ENCODE results near the gene DLX1. TPM values are rescaled to one million over a fixed set of nuclear protein-coding genes. Genes with fewer than 3 reads are reported as not detected.
A peak's percentile ranks its signal among the peaks of the same experiment; 100 is the strongest.

Gene DLX1
- total and polyA plus RNA-seq, 9 of the 15 experiments (the other 6 are each of a cell fraction or from before 2014, with no cell fraction given), result 1.9 to 26.2 (median 9.6) TPM

DNA sequence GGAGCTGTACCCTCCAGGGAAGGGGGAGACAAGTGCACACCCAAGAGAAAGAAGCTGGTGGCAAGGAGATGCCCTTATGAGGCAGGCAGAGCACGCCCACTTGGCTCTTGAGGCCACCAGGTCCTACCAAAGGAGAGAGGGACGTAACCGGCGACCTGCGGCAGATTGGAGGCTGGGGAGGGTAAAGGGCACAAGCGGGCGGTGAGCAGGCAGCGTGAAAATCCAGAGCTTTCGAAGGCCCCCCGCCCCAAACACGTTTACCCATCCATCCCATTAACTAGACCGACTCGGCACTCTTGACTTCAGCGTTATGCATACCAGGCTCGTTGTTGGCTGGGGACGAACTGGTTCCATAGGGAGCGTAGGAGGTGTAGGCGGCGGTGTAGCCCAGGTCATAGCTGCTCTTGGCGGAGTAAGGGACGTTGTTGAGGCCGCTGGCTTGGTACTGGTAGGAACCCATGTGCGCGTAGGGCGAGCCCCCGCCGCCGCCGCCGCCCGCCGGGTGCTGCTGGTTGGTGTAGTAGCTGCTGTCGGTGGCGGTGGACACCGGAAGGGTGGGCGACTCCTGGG is 16.6 kb downstream of the DLX1 start:
- no peaks in the 10 kb centered on the region for H3K9me1 ChIP-seq (ENCODE audit: control insufficient read depth, insufficient read depth, low read length)
- peaks cover 23 to 74% of the 10 kb centered on the region in 2 experiments for H3K4me1 ChIP-seq (replicated peaks in 1 of 2; ENCODE audit: control insufficient read depth in 2 of 2, insufficient read depth in 2 of 2, low read length in 2 of 2)
- H4K20me1 ChIP-seq (replicated peaks; ENCODE audit: control insufficient read depth, insufficient read depth, low read length), result no peaks in the 10 kb centered on the region
- no peaks in the 10 kb centered on the region for H3K36me3 ChIP-seq (ENCODE audit: control insufficient read depth, insufficient read depth, low read length)
- H3K27me3 ChIP-seq (ENCODE audit: control insufficient read depth in 2 of 2, insufficient read depth in 2 of 2, low read length in 2 of 2), result no peaks in the 10 kb centered on the region; a peak in 1 of 5 replicates
- in situ Hi-C loops (cut with MboI) (loop anchor here (25.0 kb wide), 1 partner anchor 1140 kb away; no protein-coding TSS in a partner anchor), intact Hi-C loops (cut with micrococcal nuclease) (loop anchor here (10.0 kb wide), 1 partner anchor 177 kb away; the partner anchor contains the start of gene HAT1)
- ChIA-PET CTCF (ENCODE audit: low intra/inter-chr PET ratio) (interaction anchor here (0.6 to 5.8 kb wide), 5 partner anchors 35 to 528 kb away, joined by 3 to 74 read pairs (median 19); no protein-coding TSS in a partner anchor), POLR2A (interaction anchor here (0.9 to 1.7 kb wide), 4 partner anchors 10 to 401 kb away, joined by 3 to 6 read pairs (median 5); partner anchors contain the start of gene DLX1)
- FAIRE-seq, result peak; percentile 26
- no peak for DNase-seq (ENCODE audit: extremely low read depth in 1 of 4, low spot score in 3 of 4)
- peak overlapping the region; percentile 99 for H2AFZ ChIP-seq (ENCODE audit: low read depth, low read length)
- peak; percentile 6 for ATAC-seq
- H3K27ac ChIP-seq (ENCODE audit: extremely low read depth, low read depth, low read length), result peak overlapping the region; percentile 19; the same call in 2 of the 3 replicates
- 20% methylated on average over 36 of the region's 36 CpGs for WGBS (ENCODE audit: insufficient coverage, low coverage, missing lambda C conversion rate)
- H3K4me3 ChIP-seq, result peak overlapping the region; percentile 63
- no peaks in the 10 kb centered on the region for H3K9me3 ChIP-seq (replicated peaks; ENCODE audit: control insufficient read depth, insufficient read depth, low read depth, low read length)
- H3K9ac ChIP-seq (ENCODE audit: insufficient read depth in 1 of 2, low read depth in 2 of 2, low read length in 2 of 2), result peak overlapping the region; percentile 44 to 92; a peak in 3 of 4 replicates
- TSS peak; percentile 72 for BruUV-seq (replicated peaks)
- H3K4me2 ChIP-seq (ENCODE audit: insufficient read depth, low read length), result peak overlapping the region; percentile 96
- no peaks in the 10 kb centered on the region for H3K79me2 ChIP-seq (ENCODE audit: control insufficient read depth, insufficient read depth, low read length)
- TF ChIP-seq ZNF707 (CRISPR knock-in tag; conservative IDR thresholded peaks at IDR 0.05), result no peak
- no peak for TF ChIP-seq ZNF212 (CRISPR knock-in tag; IDR thresholded peaks at IDR 0.05)
- TF ChIP-seq MTA3 (IDR thresholded peaks at IDR 0.05; ENCODE audit: borderline replicate concordance), result 0 out of 2 replicates have a peak, but pooled peaks have one; percentile 54
- TF ChIP-seq FOXA3 (CRISPR knock-in tag; conservative IDR thresholded peaks at IDR 0.05 in 1 of 2, IDR thresholded peaks at IDR 0.05 in 1 of 2), result 0 out of 4 replicates have a peak, but pooled peaks of 1 of the 2 experiments have one; percentile 28
- no peak for TF ChIP-seq KHSRP (IDR thresholded peaks at IDR 0.05)
- no peak for TF ChIP-seq NR2C1 (IDR thresholded peaks at IDR 0.05)
- no peak for TF ChIP-seq NR2C1 (tag; IDR thresholded peaks at IDR 0.05)
- TF ChIP-seq CBFA2T3 (IDR thresholded peaks at IDR 0.05), result no peak
- no peak for TF ChIP-seq HMG20B (CRISPR knock-in tag; IDR thresholded peaks at IDR 0.05)
- TF ChIP-seq NR1H2 (CRISPR knock-in tag; IDR thresholded peaks at IDR 0.05), result no peak; the same call in 1 of the 2 replicates
- no peak for TF ChIP-seq ZNF384 (IDR thresholded peaks at IDR 0.05; ENCODE audit: low read depth, low read length)
- TF ChIP-seq, protein P1, sequence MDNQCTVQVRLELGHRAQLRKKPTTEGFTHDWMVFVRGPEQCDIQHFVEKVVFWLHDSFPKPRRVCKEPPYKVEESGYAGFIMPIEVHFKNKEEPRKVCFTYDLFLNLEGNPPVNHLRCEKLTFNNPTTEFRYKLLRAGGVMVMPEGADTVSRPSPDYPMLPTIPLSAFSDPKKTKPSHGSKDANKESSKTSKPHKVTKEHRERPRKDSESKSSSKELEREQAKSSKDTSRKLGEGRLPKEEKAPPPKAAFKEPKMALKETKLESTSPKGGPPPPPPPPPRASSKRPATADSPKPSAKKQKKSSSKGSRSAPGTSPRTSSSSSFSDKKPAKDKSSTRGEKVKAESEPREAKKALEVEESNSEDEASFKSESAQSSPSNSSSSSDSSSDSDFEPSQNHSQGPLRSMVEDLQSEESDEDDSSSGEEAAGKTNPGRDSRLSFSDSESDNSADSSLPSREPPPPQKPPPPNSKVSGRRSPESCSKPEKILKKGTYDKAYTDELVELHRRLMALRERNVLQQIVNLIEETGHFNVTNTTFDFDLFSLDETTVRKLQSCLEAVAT (IDR thresholded peaks at IDR 0.05), result no peak
- no peak for TF ChIP-seq ZNF23 (CRISPR knock-in tag; IDR thresholded peaks at IDR 0.05)
- TF ChIP-seq CREM (IDR thresholded peaks at IDR 0.05; ENCODE audit: low read depth), result no peak
- TF ChIP-seq, protein P2, sequence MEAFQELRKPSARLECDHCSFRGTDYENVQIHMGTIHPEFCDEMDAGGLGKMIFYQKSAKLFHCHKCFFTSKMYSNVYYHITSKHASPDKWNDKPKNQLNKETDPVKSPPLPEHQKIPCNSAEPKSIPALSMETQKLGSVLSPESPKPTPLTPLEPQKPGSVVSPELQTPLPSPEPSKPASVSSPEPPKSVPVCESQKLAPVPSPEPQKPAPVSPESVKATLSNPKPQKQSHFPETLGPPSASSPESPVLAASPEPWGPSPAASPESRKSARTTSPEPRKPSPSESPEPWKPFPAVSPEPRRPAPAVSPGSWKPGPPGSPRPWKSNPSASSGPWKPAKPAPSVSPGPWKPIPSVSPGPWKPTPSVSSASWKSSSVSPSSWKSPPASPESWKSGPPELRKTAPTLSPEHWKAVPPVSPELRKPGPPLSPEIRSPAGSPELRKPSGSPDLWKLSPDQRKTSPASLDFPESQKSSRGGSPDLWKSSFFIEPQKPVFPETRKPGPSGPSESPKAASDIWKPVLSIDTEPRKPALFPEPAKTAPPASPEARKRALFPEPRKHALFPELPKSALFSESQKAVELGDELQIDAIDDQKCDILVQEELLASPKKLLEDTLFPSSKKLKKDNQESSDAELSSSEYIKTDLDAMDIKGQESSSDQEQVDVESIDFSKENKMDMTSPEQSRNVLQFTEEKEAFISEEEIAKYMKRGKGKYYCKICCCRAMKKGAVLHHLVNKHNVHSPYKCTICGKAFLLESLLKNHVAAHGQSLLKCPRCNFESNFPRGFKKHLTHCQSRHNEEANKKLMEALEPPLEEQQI (IDR thresholded peaks at IDR 0.05), result no peak
- TF ChIP-seq, protein P3, sequence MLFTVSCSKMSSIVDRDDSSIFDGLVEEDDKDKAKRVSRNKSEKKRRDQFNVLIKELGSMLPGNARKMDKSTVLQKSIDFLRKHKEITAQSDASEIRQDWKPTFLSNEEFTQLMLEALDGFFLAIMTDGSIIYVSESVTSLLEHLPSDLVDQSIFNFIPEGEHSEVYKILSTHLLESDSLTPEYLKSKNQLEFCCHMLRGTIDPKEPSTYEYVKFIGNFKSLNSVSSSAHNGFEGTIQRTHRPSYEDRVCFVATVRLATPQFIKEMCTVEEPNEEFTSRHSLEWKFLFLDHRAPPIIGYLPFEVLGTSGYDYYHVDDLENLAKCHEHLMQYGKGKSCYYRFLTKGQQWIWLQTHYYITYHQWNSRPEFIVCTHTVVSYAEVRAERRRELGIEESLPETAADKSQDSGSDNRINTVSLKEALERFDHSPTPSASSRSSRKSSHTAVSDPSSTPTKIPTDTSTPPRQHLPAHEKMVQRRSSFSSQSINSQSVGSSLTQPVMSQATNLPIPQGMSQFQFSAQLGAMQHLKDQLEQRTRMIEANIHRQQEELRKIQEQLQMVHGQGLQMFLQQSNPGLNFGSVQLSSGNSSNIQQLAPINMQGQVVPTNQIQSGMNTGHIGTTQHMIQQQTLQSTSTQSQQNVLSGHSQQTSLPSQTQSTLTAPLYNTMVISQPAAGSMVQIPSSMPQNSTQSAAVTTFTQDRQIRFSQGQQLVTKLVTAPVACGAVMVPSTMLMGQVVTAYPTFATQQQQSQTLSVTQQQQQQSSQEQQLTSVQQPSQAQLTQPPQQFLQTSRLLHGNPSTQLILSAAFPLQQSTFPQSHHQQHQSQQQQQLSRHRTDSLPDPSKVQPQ (CRISPR knock-in tag; IDR thresholded peaks at IDR 0.05; ENCODE audit: borderline replicate concordance), result no peak
- TF ChIP-seq GABPB1 (CRISPR knock-in tag; IDR thresholded peaks at IDR 0.05), result peak; percentile 53; the same call in 1 of the 2 replicates

All from K562 (cell line).